Ovary (tissue), 9 donors: ENCODE measurements around the gene NELL2. TPM values are rescaled to one million over a fixed set of nuclear protein-coding genes. Genes with fewer than 3 reads are reported as not detected.

Experiments
- DNase-seq, 5 donors: peaks; one replicate each; pipeline ENCODE4 v3.0.0-alpha.2; 2019 to 2020
- H3K27ac ChIP-seq, 2 donors: fragments of 200-600 bp; one replicate each; pipeline versions ENCODE4 v1.5.1 to v1.8.0; 2019 to 2022
- H3K27me3 ChIP-seq: fragments of 200-600 bp; one replicate; pipeline ENCODE4 v1.8.0; 2022
- H3K36me3 ChIP-seq: fragments of 200-600 bp; sonication (generic); one replicate; pipeline ENCODE4 v1.5.1; 2019
- H3K4me1 ChIP-seq: one replicate; pipeline ENCODE4 v1.8.1; 2013; ENCODE audit warnings: mild to moderate bottlenecking, moderate library complexity; ENCODE audit not compliant: insufficient read depth
- H3K4me3 ChIP-seq: fragments of 200-600 bp; sonication (generic); one replicate; pipeline ENCODE4 v1.5.1; 2017
- H3K9me3 ChIP-seq, 2 donors: fragments of 200-600 bp in 1 of 2; sonication (generic) in 1 of 2; one replicate each; pipeline versions ENCODE4 v1.5.1 to v1.8.1; 2013 to 2019; ENCODE audit warnings: mild to moderate bottlenecking in 1 of 2, moderate library complexity in 1 of 2
- EP300 ChIP-seq: sonication (generic); formaldehyde crosslinking; IDR thresholded peaks from one replicate; pipeline ENCODE4 v1.6.1; 2017; ENCODE audit warnings: antibody characterized with exemption
- POLR2A ChIP-seq: fragments of 450-650 bp; IDR thresholded peaks from one replicate; pipeline ENCODE4 v1.6.1; 2017; ENCODE audit warnings: antibody characterized with exemption, mild to moderate bottlenecking, moderate library complexity
- WGBS, 3 donors: extraction: QIAGEN DNeasy Blood & Tissue Kit in 1 of 3; methylation state at CpG; one replicate each; pipeline versions ENCODE4 v1.1.5 to v1.1.7; 2013 to 2017; 5-methylcytosine and 5-hydroxymethylcytosine counted together
- intact Hi-C, 4 donors: fragments of 100-400 bp; cut with DNase I; formaldehyde crosslinking; loops; one replicate each; pipeline versions ENCODE4 v1.11.0 to v1.15.1; 2022 to 2023
- polyA plus RNA-seq, 2 donors: library from polyadenylated mRNA; stranded (reverse); fragments of 200-250 nt in 1 of 2; fragments of 350-450 nt in 1 of 2; fragmentation: Illumina TruSeq in 1 of 2; extraction: RNeasy Lipid Tissue Mini Kit (QIAGEN cat#74804) in 1 of 2; gene quantifications; one replicate each; pipeline ENCODE4 v1.2.3, GENCODE V29; 2013 to 2014
- total RNA-seq, 7 donors: library from RNA; depleted of rRNA in 2 of 7; stranded (reverse); fragments of >200 nt in 2 of 7; fragmentation: NEBNext Ultra II Directional in 3 of 7; extraction: Animal tissue kit (Norgen Biotek cat#: 25700) in 3 of 7; gene quantifications; one replicate each; pipeline versions ENCODE4 v1.1.0 to v1.2.4, GENCODE V29; 2016 to 2023
- TF ChIP-seq, protein P1 (sequence below), 3 donors: fragments of 450-650 bp in 2 of 3; fragments of 200-600 bp in 1 of 3; IDR thresholded peaks; one replicate each; pipeline versions ENCODE4 v1.5.1 to v1.8.0; 2016 to 2022; ENCODE audit warnings: antibody characterized with exemption in 3 of 3, mild to moderate bottlenecking in 1 of 3
- donor health status: DM: no; HTN: no; CAD: no; lungs with moderate emphysema.
- donor health status: DM: no; HTN: no; CAD: no.
- donor health status: Bipolar disorder and iron deficiency.
- donor health status: DM: yes; HTN: yes; CAD: no.
- donor health status: DM: no; HTN: no; CAD: no.
- donor health status: DM: yes; HTN: yes; CAD: no.

The NELL2 gene
- total and polyA plus RNA-seq, 9 donors: 0.15 to 114 (median 1.7) TPM

GRCh38 chr12:44477331-44477980, 398.7 kb downstream of the NELL2 start:
- Histone ChIP-seq H3K27ac (no peak overlapping the region), H3K27me3 (no peaks in the 10 kb centered on the region), H3K4me1 (no peaks in the 10 kb centered on the region), H3K36me3 (no peaks in the 10 kb centered on the region), H3K4me3 (no peak overlapping the region), H3K9me3 (peaks cover 0 to 4% of the 10 kb centered on the region in 2 donors)
- intact Hi-C loops: no loop called here
- DNase-seq: no peak
- WGBS, 3 donors: 77 to 86% (median 80%) methylated on average over 6 of the region's 6 CpGs
- TF ChIP-seq POLR2A (no peak), EP300 (no peak)
- TF ChIP-seq, protein P1, sequence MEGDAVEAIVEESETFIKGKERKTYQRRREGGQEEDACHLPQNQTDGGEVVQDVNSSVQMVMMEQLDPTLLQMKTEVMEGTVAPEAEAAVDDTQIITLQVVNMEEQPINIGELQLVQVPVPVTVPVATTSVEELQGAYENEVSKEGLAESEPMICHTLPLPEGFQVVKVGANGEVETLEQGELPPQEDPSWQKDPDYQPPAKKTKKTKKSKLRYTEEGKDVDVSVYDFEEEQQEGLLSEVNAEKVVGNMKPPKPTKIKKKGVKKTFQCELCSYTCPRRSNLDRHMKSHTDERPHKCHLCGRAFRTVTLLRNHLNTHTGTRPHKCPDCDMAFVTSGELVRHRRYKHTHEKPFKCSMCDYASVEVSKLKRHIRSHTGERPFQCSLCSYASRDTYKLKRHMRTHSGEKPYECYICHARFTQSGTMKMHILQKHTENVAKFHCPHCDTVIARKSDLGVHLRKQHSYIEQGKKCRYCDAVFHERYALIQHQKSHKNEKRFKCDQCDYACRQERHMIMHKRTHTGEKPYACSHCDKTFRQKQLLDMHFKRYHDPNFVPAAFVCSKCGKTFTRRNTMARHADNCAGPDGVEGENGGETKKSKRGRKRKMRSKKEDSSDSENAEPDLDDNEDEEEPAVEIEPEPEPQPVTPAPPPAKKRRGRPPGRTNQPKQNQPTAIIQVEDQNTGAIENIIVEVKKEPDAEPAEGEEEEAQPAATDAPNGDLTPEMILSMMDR (IDR thresholded peaks at IDR 0.05): no peak

- TF ChIP-seq, protein P1 (IDR thresholded peaks at IDR 0.05): no peak
- TF ChIP-seq EP300 (no peak), POLR2A (no peak)
- H3K4me1 ChIP-seq: no peaks in the 10 kb centered on the region
- no peak for DNase-seq
- no peaks in the 10 kb centered on the region for H3K36me3 ChIP-seq
- intact Hi-C loops: no loop called here
- H3K27me3 ChIP-seq: no peaks in the 10 kb centered on the region
- peaks cover 0 to 4% of the 10 kb centered on the region in 2 donors for H3K9me3 ChIP-seq
- no peak overlapping the region for H3K27ac ChIP-seq
- no peak overlapping the region for H3K4me3 ChIP-seq
- WGBS, 3 donors: 88 to 94% (median 90%) methylated on average over 2 of the region's 2 CpGs
These were observed 399.4 kb downstream of the NELL2 start for GRCh38 chr12:44476683-44477082.

GRCh38 chr12:44465139-44465538, 411.0 kb downstream of the NELL2 start:
- 75 to 85% (median 78%) methylated on average over 2 of the region's 2 CpGs for WGBS, 3 donors

GRCh38 chr12:44464180-44464579, 411.9 kb downstream of the NELL2 start:
- TF ChIP-seq POLR2A: no peak
- TF ChIP-seq, protein P1 (IDR thresholded peaks at IDR 0.05): no peak
- TF ChIP-seq EP300: no peak
- Histone ChIP-seq H3K4me3 (no peak overlapping the region), H3K9me3 (no peaks in the 10 kb centered on the region), H3K4me1 (no peaks in the 10 kb centered on the region), H3K36me3 (no peaks in the 10 kb centered on the region), H3K27ac (no peak overlapping the region), H3K27me3 (no peaks in the 10 kb centered on the region)
- DNase-seq: no peak
- intact Hi-C loops: no loop called here
- WGBS, 3 donors: 48 to 60% (median 52%) methylated on average over 2 of the region's 2 CpGs

More at GRCh38 chr12:44465139-44465538, 411.0 kb downstream of the NELL2 start:
- Histone ChIP-seq H3K4me1 (no peaks in the 10 kb centered on the region), H3K36me3 (no peaks in the 10 kb centered on the region), H3K9me3 (no peaks in the 10 kb centered on the region), H3K27me3 (no peaks in the 10 kb centered on the region), H3K4me3 (no peak overlapping the region), H3K27ac (no peak overlapping the region)
- DNase-seq: no peak
- intact Hi-C loops: no loop called here
- TF ChIP-seq, protein P1 (IDR thresholded peaks at IDR 0.05): no peak
- no peak for TF ChIP-seq EP300
- TF ChIP-seq POLR2A: no peak
